Measurements from ENCODE around the gene PCNX2.
"Not testable (repeated sequence)": the region's sequence is repeated elsewhere in the genome, so short reads cannot be mapped to it uniquely, and the experiment has no call there.

Gene PCNX2

GRCh38 chr1:233140499-233140898 lies 155.0 kb downstream of the PCNX2 start:
- H3K4me1 ChIP-seq: no peaks in the 10 kb centered on the region
- no peak overlapping the region for H3K4me3 ChIP-seq
- no peaks in the 10 kb centered on the region for H4K20me1 ChIP-seq
- no peak overlapping the region for H3K4me2 ChIP-seq
- H3K36me3 ChIP-seq: no peaks in the 10 kb centered on the region
- TF ChIP-seq Cebpa-rat (IDR thresholded peaks at IDR 0.05): no peak
- H3K9ac ChIP-seq: no peak overlapping the region
- no peak overlapping the region for H3K27ac ChIP-seq
- H3K27me3 ChIP-seq: no peaks in the 10 kb centered on the region
- no peaks in the 10 kb centered on the region for H3K9me3 ChIP-seq

- Histone ChIP-seq H3K27me3 (no peaks in the 10 kb centered on the region), H3K9ac (no peak overlapping the region), H3K4me1 (no peaks in the 10 kb centered on the region), H4K20me1 (no peaks in the 10 kb centered on the region), H3K27ac (no peak overlapping the region), H3K9me3 (no peaks in the 10 kb centered on the region), H3K4me2 (no peak overlapping the region), H3K4me3 (no peak overlapping the region), H3K36me3 (no peaks in the 10 kb centered on the region)
- no peak for TF ChIP-seq Cebpa-rat (IDR thresholded peaks at IDR 0.05)
Observed at GRCh38 chr1:233138788-233139585, 156.5 kb downstream of the PCNX2 start.

GRCh38 chr1:233135833-233136232 lies 159.7 kb downstream of the PCNX2 start:
- H3K9me3 ChIP-seq: no peaks in the 10 kb centered on the region
- H3K36me3 ChIP-seq: no peaks in the 10 kb centered on the region
- H3K27ac ChIP-seq: no peak overlapping the region
- no peaks in the 10 kb centered on the region for H3K27me3 ChIP-seq
- H3K4me2 ChIP-seq: no peak overlapping the region
- H3K9ac ChIP-seq: no peak overlapping the region
- peaks cover 6% of the 10 kb centered on the region for H3K4me1 ChIP-seq
- no peak for TF ChIP-seq Cebpa-rat (IDR thresholded peaks at IDR 0.05)
- H4K20me1 ChIP-seq: no peaks in the 10 kb centered on the region
- H3K4me3 ChIP-seq: no peak overlapping the region

- Histone ChIP-seq H4K20me1 (no peaks in the 10 kb centered on the region), H3K27me3 (no peaks in the 10 kb centered on the region), H3K4me2 (no peak overlapping the region), H3K27ac (no peak overlapping the region), H3K4me3 (no peak overlapping the region), H3K9ac (no peak overlapping the region), H3K9me3 (peaks cover 13% of the 10 kb centered on the region), H3K4me1 (peaks cover 12% of the 10 kb centered on the region), H3K36me3 (0 out of 2 replicates have a peak, but pooled peaks cover 5% of the 10 kb centered on the region)
- no peak for TF ChIP-seq Cebpa-rat (IDR thresholded peaks at IDR 0.05)
Observed at GRCh38 chr1:233132445-233132844, 163.1 kb downstream of the PCNX2 start.

GRCh38 chr1:233129031-233129430 lies 166.5 kb downstream of the PCNX2 start:
- not testable (repeated sequence) for H3K4me2 ChIP-seq, H3K9ac ChIP-seq, H3K27me3 ChIP-seq, H3K27ac ChIP-seq, H3K36me3 ChIP-seq, H3K4me3 ChIP-seq, H4K20me1 ChIP-seq
- H3K9me3 ChIP-seq: peaks cover 13% of the 10 kb centered on the region
- peaks cover 12% of the 10 kb centered on the region for H3K4me1 ChIP-seq

- Histone ChIP-seq H3K9me3 (peaks cover 13% of the 10 kb centered on the region), H3K4me3 (no peak overlapping the region), H3K36me3 (0 out of 2 replicates have a peak, but pooled peaks cover 5% of the 10 kb centered on the region), H3K27me3 (no peaks in the 10 kb centered on the region), H4K20me1 (no peaks in the 10 kb centered on the region), H3K9ac (no peak overlapping the region), H3K4me1 (peaks cover 12% of the 10 kb centered on the region), H3K4me2 (no peak overlapping the region), H3K27ac (no peak overlapping the region)
- TF ChIP-seq Cebpa-rat (IDR thresholded peaks at IDR 0.05): no peak
Observed at GRCh38 chr1:233127157-233127556, 168.4 kb downstream of the PCNX2 start.

- TF ChIP-seq Cebpa-rat (IDR thresholded peaks at IDR 0.05): no peak
- Histone ChIP-seq H3K36me3 (no peaks in the 10 kb centered on the region), H3K9ac (no peak overlapping the region), H3K4me2 (no peak overlapping the region), H3K27ac (no peak overlapping the region), H3K27me3 (no peaks in the 10 kb centered on the region), H3K4me3 (no peak overlapping the region), H3K9me3 (no peaks in the 10 kb centered on the region), H3K4me1 (no peaks in the 10 kb centered on the region), H4K20me1 (no peaks in the 10 kb centered on the region)
Observed at GRCh38 chr1:233122779-233123178, 172.7 kb downstream of the PCNX2 start.

GRCh38 chr1:233121947-233122559 lies 173.5 kb downstream of the PCNX2 start:
- H3K9ac ChIP-seq: no peak overlapping the region
- H3K4me1 ChIP-seq: no peaks in the 10 kb centered on the region
- H4K20me1 ChIP-seq: no peaks in the 10 kb centered on the region
- no peak overlapping the region for H3K4me2 ChIP-seq
- H3K9me3 ChIP-seq: peaks cover 5% of the 10 kb centered on the region; the same call in 1 of the 2 replicates
- no peaks in the 10 kb centered on the region for H3K36me3 ChIP-seq
- no peak overlapping the region for H3K4me3 ChIP-seq
- no peak for TF ChIP-seq Cebpa-rat (IDR thresholded peaks at IDR 0.05)
- no peak overlapping the region for H3K27ac ChIP-seq
- no peaks in the 10 kb centered on the region for H3K27me3 ChIP-seq

- H3K4me2 ChIP-seq: no peak overlapping the region
- H3K27ac ChIP-seq: no peak overlapping the region
- H3K27me3 ChIP-seq: no peaks in the 10 kb centered on the region
- H3K9me3 ChIP-seq: peaks cover 6% of the 10 kb centered on the region; the same call in 1 of the 2 replicates
- no peak for TF ChIP-seq Cebpa-rat (IDR thresholded peaks at IDR 0.05)
- no peak overlapping the region for H3K4me3 ChIP-seq
- H3K36me3 ChIP-seq: no peaks in the 10 kb centered on the region
- H3K4me1 ChIP-seq: peaks cover 10% of the 10 kb centered on the region
- H4K20me1 ChIP-seq: no peaks in the 10 kb centered on the region
- no peak overlapping the region for H3K9ac ChIP-seq
Observed at GRCh38 chr1:233114860-233115259, 180.7 kb downstream of the PCNX2 start.

GRCh38 chr1:233114159-233114558 lies 181.4 kb downstream of the PCNX2 start:
- no peak overlapping the region for H3K4me3 ChIP-seq
- H3K4me2 ChIP-seq: no peak overlapping the region
- H4K20me1 ChIP-seq: no peaks in the 10 kb centered on the region
- peaks cover 10% of the 10 kb centered on the region for H3K4me1 ChIP-seq
- peaks cover 6% of the 10 kb centered on the region; the same call in 1 of the 2 replicates for H3K9me3 ChIP-seq
- no peak for TF ChIP-seq Cebpa-rat (IDR thresholded peaks at IDR 0.05)
- no peak overlapping the region for H3K27ac ChIP-seq
- H3K27me3 ChIP-seq: no peaks in the 10 kb centered on the region
- no peaks in the 10 kb centered on the region for H3K36me3 ChIP-seq
- no peak overlapping the region for H3K9ac ChIP-seq
